ENCODE results near the gene ZNF330. TPM values are rescaled to one million over a fixed set of nuclear protein-coding genes. Genes with fewer than 3 reads are reported as not detected.
"Not testable (repeated sequence)": the region's sequence is repeated elsewhere in the genome, so short reads cannot be mapped to it uniquely, and the experiment has no call there.

The ZNF330 gene
- total RNA-seq, 1 experiment from 2014 or later = 46.9 TPM

GRCh38 chr4:141220271-141220670 is 424 bp upstream of the ZNF330 start:
- in situ Hi-C loops (cut with HindIII; ENCODE audit: low pct_unique_long_range_greater_than_20kb, low sequenced_read_pairs) = no loop called here
- DNase-seq (ENCODE audit: low read depth, low spot score) = no peak

DNA sequence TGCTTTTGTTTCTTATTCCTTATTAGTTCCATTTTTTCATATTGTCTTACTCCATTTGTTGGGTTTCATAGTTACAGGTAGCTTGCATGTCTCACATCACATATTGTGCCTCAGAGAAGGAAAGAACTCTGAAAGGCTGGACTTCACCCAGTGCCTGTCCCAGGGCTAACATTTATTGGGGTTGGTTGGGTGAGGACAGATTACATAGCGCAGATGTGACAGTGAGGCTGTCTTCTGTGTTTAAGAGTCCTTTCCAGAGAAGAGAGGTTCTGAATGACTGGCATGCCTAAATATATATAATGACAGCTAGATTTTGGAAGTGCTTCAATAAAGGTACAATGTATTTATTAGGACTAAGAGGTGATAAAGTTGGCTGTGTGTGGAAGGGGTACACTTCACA is 2.7 kb downstream of the ZNF330 start:
- no peak for DNase-seq (ENCODE audit: low read depth, low spot score)
- in situ Hi-C loops (cut with HindIII; ENCODE audit: low pct_unique_long_range_greater_than_20kb, low sequenced_read_pairs) = no loop called here

DNA sequence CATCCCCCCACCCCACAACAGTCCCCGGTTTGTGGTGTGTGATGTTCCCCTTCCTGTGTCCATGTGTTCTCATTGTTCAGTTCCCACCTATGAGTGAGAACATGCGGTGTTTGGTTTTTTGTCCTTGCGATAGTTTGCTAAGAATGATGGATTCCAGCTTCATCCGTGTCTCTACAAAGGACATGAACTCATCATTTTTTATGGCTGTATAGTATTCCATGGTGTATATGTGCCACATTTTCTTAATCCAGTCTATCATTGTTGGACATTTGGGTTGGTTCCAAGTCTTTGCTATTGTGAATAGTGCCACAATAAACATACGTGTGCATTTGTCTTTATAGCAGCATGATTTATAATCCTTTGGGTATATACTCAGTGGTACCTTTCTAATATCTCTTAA is 6.6 kb downstream of the ZNF330 start:
- DNase-seq (ENCODE audit: low read depth, low spot score); in situ Hi-C loops (cut with HindIII; ENCODE audit: low pct_unique_long_range_greater_than_20kb, low sequenced_read_pairs): not testable (repeated sequence)

DNA sequence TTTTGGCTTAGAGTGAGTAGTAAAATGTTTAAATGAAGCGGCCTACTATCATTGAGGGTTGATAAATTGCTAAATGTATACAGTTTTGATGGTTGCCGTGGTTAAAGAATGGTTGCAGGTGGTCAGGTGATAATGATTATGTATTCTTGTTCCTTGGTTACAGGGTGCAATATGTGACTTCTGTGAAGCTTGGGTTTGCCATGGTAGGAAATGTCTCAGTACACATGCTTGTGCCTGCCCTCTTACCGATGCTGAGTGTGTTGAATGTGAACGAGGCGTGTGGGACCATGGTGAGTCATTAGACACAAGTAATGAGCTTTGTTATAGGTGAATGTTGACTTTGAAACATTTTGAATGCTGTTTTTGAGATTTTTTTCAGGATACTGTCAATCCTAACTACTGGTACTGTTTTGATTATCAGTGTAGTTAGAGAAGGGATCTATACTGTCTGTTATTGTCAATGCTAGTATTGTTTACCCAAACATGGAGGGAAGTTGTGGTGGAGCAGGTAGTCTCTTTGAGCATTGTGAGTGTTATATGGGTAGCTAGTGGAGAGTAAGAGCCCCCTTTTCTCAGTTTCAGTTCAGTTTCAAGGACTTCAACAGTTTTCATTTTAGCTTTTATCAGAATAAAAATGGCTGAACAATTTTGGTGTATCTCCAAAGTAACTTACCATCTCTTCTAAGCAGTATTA is 8.9 kb downstream of the ZNF330 start:
- no peak for DNase-seq (ENCODE audit: low read depth, low spot score)
- in situ Hi-C loops (cut with HindIII; ENCODE audit: low pct_unique_long_range_greater_than_20kb, low sequenced_read_pairs) = no loop called here

GRCh38 chr4:141233673-141234072 is 13.0 kb downstream of the ZNF330 start:
- DNase-seq (ENCODE audit: low read depth, low spot score) = no peak
- in situ Hi-C loops (cut with HindIII; ENCODE audit: low pct_unique_long_range_greater_than_20kb, low sequenced_read_pairs) = no loop called here

GRCh38 chr4:141238186-141238585 is 17.5 kb downstream of the ZNF330 start:
- in situ Hi-C loops (cut with HindIII; ENCODE audit: low pct_unique_long_range_greater_than_20kb, low sequenced_read_pairs) = no loop called here
- no peak for DNase-seq (ENCODE audit: low read depth, low spot score)

GRCh38 chr4:141240259-141240658 is 19.6 kb downstream of the ZNF330 start:
- DNase-seq (ENCODE audit: low read depth, low spot score) = no peak
- in situ Hi-C loops (cut with HindIII; ENCODE audit: low pct_unique_long_range_greater_than_20kb, low sequenced_read_pairs) = no loop called here

DNA sequence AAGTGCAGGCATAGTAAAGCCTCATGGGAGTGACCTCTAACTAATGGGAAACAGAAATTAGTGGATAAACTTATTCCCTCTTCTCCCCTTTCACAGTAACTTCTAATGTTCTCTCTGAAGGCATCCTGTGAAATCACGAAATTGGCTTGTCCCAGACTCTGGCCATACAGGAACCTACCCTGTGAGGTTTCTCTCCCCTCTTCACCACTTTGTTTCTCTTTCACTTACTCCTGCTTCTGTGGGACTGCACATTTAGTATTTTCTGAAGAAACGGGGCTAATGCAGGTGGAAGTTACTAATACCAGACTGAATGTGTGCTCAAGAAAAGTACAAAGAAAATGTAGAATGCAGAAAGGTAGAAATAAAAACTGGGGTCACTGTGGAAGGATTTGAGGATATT is 20.0 kb downstream of the ZNF330 start:
- DNase-seq (ENCODE audit: low read depth, low spot score) = no peak
- in situ Hi-C loops (cut with HindIII; ENCODE audit: low pct_unique_long_range_greater_than_20kb, low sequenced_read_pairs) = no loop called here

DNA sequence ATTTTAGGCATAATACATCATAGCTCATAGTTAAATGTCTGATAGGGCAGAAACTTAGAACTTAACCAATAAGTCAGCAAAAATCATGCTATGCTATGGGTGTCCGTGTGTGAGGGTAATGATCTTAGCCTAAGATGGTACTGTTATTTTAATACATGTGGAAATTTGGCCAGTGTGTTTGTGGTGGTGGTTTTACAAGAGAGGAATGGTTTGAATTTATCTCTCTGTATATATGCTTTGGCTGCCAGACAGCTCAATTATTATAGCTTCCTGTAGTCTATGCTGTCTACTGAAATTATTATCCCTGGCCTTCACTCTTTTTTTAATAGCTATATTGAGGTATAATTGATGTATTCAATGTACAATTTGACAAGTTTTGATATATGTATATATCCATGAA is 21.3 kb downstream of the ZNF330 start:
- DNase-seq (ENCODE audit: low read depth, low spot score) = no peak
- in situ Hi-C loops (cut with HindIII; ENCODE audit: low pct_unique_long_range_greater_than_20kb, low sequenced_read_pairs) = no loop called here

- in situ Hi-C loops (cut with HindIII; ENCODE audit: low pct_unique_long_range_greater_than_20kb, low sequenced_read_pairs) = no loop called here
- no peak for DNase-seq (ENCODE audit: low read depth, low spot score)
Measured at GRCh38 chr4:141244419-141244818, 23.7 kb downstream of the ZNF330 start.

GRCh38 chr4:141246243-141246642 is 25.5 kb downstream of the ZNF330 start:
- in situ Hi-C loops (cut with HindIII; ENCODE audit: low pct_unique_long_range_greater_than_20kb, low sequenced_read_pairs) = no loop called here

GRCh38 chr4:141246683-141247429 is 26.2 kb downstream of the ZNF330 start:
- no peak for DNase-seq (ENCODE audit: low read depth, low spot score)

More at GRCh38 chr4:141246243-141246642, 25.5 kb downstream of the ZNF330 start:
- no peak for DNase-seq (ENCODE audit: low read depth, low spot score)

GRCh38 chr4:141247430-141247780 is 26.7 kb downstream of the ZNF330 start:
- no peak for DNase-seq (ENCODE audit: low read depth, low spot score)
- in situ Hi-C loops (cut with HindIII; ENCODE audit: low pct_unique_long_range_greater_than_20kb, low sequenced_read_pairs) = no loop called here

More at GRCh38 chr4:141246683-141247429, 26.2 kb downstream of the ZNF330 start:
- in situ Hi-C loops (cut with HindIII; ENCODE audit: low pct_unique_long_range_greater_than_20kb, low sequenced_read_pairs) = no loop called here

- in situ Hi-C loops (cut with HindIII; ENCODE audit: low pct_unique_long_range_greater_than_20kb, low sequenced_read_pairs) = no loop called here
- no peak for DNase-seq (ENCODE audit: low read depth, low spot score)
Measured at GRCh38 chr4:141248029-141248428, 27.3 kb downstream of the ZNF330 start.

GRCh38 chr4:141248486-141248885 is 27.8 kb downstream of the ZNF330 start:
- in situ Hi-C loops (cut with HindIII; ENCODE audit: low pct_unique_long_range_greater_than_20kb, low sequenced_read_pairs) = no loop called here

GRCh38 chr4:141254326-141254725 is 33.6 kb downstream of the ZNF330 start:
- in situ Hi-C loops (cut with HindIII; ENCODE audit: low pct_unique_long_range_greater_than_20kb, low sequenced_read_pairs) = no loop called here
- DNase-seq (ENCODE audit: low read depth, low spot score) = no peak

More at GRCh38 chr4:141248486-141248885, 27.8 kb downstream of the ZNF330 start:
- DNase-seq (ENCODE audit: low read depth, low spot score) = no peak

DNA sequence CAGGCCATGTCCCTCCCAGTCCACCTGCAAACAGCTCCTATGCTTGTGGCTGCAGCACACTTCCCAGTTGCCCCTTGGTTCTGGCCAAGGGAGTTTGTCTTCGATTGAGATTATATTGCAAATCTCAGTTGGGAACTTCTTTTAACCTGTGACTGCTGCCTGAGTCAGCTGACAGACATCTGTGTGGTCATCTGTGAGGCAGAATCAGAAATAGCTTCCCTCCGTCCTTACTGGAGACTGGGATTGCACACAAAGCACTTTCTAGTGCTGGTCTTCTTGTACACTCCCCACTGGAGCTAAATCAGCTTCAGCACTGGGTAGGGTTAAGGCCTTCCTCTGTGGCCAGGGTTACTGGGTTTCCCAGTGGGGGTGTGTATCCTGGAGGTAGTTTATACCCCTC is 34.3 kb downstream of the ZNF330 start:
- in situ Hi-C loops (cut with HindIII; ENCODE audit: low pct_unique_long_range_greater_than_20kb, low sequenced_read_pairs) = no loop called here
- no peak for DNase-seq (ENCODE audit: low read depth, low spot score)

DNA sequence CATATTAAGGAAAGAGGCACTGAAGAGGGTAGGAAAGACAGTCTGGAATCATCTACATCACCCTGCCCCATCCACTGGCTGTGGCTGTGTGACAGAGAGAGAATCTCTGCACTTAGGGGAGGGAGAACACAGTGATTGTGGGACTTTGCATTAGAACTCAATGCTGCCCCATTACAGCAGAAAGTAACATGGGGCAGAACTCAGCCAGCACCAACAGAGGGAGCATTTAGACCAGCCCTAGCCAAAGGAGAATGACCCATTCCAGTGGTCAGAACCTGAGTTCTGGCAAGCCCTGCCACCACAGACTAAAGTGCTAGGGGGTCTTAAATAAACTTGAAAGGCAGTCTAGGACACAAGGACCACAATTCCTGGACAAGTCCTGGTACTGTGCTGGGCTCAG is 37.9 kb downstream of the ZNF330 start:
- in situ Hi-C loops (cut with HindIII; ENCODE audit: low pct_unique_long_range_greater_than_20kb, low sequenced_read_pairs) = no loop called here
- DNase-seq (ENCODE audit: low read depth, low spot score) = no peak

DNA sequence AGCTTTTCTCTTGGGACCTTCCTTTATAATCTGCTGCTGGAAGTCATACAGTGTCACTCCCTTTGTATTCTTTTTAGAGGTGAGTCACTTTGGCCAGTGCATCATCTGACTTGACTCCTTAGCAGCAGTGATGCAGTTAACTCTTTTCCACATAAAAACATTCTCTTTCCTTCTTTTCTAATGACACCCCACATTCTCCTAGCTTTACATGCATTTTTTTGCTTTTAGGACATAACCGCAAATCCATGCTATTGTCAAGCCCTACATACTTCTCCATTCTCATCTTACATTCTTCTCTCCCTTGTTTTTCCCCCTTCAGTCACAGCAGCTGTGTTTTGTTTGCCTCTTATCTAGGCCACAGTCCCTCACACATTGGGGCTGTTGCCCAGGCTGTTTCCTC is 55.1 kb downstream of the ZNF330 start:
- in situ Hi-C loops (cut with HindIII; ENCODE audit: low pct_unique_long_range_greater_than_20kb, low sequenced_read_pairs) = no loop called here
- DNase-seq (ENCODE audit: low read depth, low spot score) = no peak
